Tibial artery (tissue), 4 donors: Measurements from ENCODE around the gene IQCH.

Experiments used
- DNase-seq, 2 donors: peaks; one replicate each; pipeline ENCODE4 v3.0.0-alpha.2; 2019
- H3K27ac ChIP-seq, 2 donors: fragments of 200-600 bp; sonication (generic) in 1 of 2; 1 replicate in 1 of 2; 2 replicates in 1 of 2; pipeline ENCODE4 v1.5.1; 2018 to 2019; ENCODE audit warnings: mild to moderate bottlenecking in 1 of 2
- H3K27me3 ChIP-seq, 2 donors: fragments of 200-600 bp; sonication (generic) in 1 of 2; one replicate each; pipeline versions ENCODE4 v1.5.1 to v1.6.0; 2016 to 2019
- H3K36me3 ChIP-seq, 3 donors: fragments of 200-600 bp; sonication (generic) in 2 of 3; one replicate each; pipeline ENCODE4 v1.5.1; 2016 to 2019; ENCODE audit warnings: mild to moderate bottlenecking in 2 of 3
- H3K4me1 ChIP-seq, 4 donors: fragments of 200-600 bp; sonication (generic) in 2 of 4; 1 replicate in 3 of 4; 2 replicates in 1 of 4; pipeline ENCODE4 v1.5.1; 2016 to 2019
- H3K4me3 ChIP-seq, 2 donors: fragments of 200-600 bp; sonication (generic) in 1 of 2; 1 replicate in 1 of 2; 2 replicates in 1 of 2; pipeline ENCODE4 v1.5.1; 2018 to 2019; ENCODE audit warnings: mild to moderate bottlenecking in 2 of 2
- H3K9me3 ChIP-seq, 3 donors: fragments of 200-600 bp; sonication (generic) in 1 of 3; one replicate each; pipeline ENCODE4 v1.5.1; 2016 to 2019
- CTCF ChIP-seq, 2 experiments: fragments of 200-600 bp in 1 of 2; fragments of 450-650 bp in 1 of 2; IDR thresholded peaks; one replicate each; pipeline ENCODE4 v1.5.1; 2017 to 2019; ENCODE audit warnings: antibody characterized with exemption in 2 of 2, mild to moderate bottlenecking in 1 of 2, moderate library complexity in 1 of 2
- intact Hi-C: fragments of 100-400 bp; cut with DNase I; formaldehyde crosslinking; loops from one replicate; pipeline ENCODE4 v1.15.0; 2023; ENCODE audit warnings: low total_unique reads

The IQCH gene

GRCh38 chr15:67329984-67330733 lies 75.6 kb downstream of the IQCH start:
- H3K36me3 ChIP-seq: no peaks in the 10 kb centered on the region
- intact Hi-C loops: no loop called here
- no peak for TF ChIP-seq CTCF (IDR thresholded peaks at IDR 0.05)
- H3K27me3 ChIP-seq: no peaks in the 10 kb centered on the region
- H3K9me3 ChIP-seq: peaks cover 0 to 11% (median 5%) of the 10 kb centered on the region in 3 donors
- DNase-seq: no peak
- no peaks in the 10 kb centered on the region for H3K4me1 ChIP-seq
- no peak overlapping the region for H3K27ac ChIP-seq
- H3K4me3 ChIP-seq: no peak overlapping the region

GRCh38 chr15:67331676-67332075 lies 77.1 kb downstream of the IQCH start:
- no peak for DNase-seq
- no peaks in the 10 kb centered on the region for H3K27me3 ChIP-seq
- H3K27ac ChIP-seq: no peak overlapping the region
- no peak overlapping the region for H3K4me3 ChIP-seq
- H3K9me3 ChIP-seq: peaks cover 0 to 11% (median 5%) of the 10 kb centered on the region in 3 donors
- H3K36me3 ChIP-seq: no peaks in the 10 kb centered on the region
- intact Hi-C loops: no loop called here
- no peaks in the 10 kb centered on the region for H3K4me1 ChIP-seq
- no peak for TF ChIP-seq CTCF (IDR thresholded peaks at IDR 0.05)

- peaks cover 0 to 4% of the 10 kb centered on the region in 2 donors for H3K27me3 ChIP-seq
- H3K4me3 ChIP-seq: no peak overlapping the region
- H3K36me3 ChIP-seq: no peaks in the 10 kb centered on the region
- intact Hi-C loops: no loop called here
- no peak for TF ChIP-seq CTCF (IDR thresholded peaks at IDR 0.05)
- no peaks in the 10 kb centered on the region for H3K4me1 ChIP-seq
- DNase-seq: no peak
- no peaks in the 10 kb centered on the region for H3K9me3 ChIP-seq
- no peak overlapping the region for H3K27ac ChIP-seq
Observed at GRCh38 chr15:67335026-67335425, 80.4 kb downstream of the IQCH start.

GRCh38 chr15:67335534-67336222 lies 81.1 kb downstream of the IQCH start:
- H3K4me1 ChIP-seq: no peaks in the 10 kb centered on the region
- H3K9me3 ChIP-seq: no peaks in the 10 kb centered on the region
- H3K27ac ChIP-seq: no peak overlapping the region
- intact Hi-C loops: no loop called here
- H3K36me3 ChIP-seq: no peaks in the 10 kb centered on the region
- no peak for TF ChIP-seq CTCF (IDR thresholded peaks at IDR 0.05)
- DNase-seq: no peak
- H3K4me3 ChIP-seq: no peak overlapping the region
- peaks cover 0 to 4% of the 10 kb centered on the region in 2 donors for H3K27me3 ChIP-seq

- no peak overlapping the region for H3K27ac ChIP-seq
- no peak overlapping the region for H3K4me3 ChIP-seq
- no peaks in the 10 kb centered on the region for H3K4me1 ChIP-seq
- H3K36me3 ChIP-seq: no peaks in the 10 kb centered on the region
- intact Hi-C loops: no loop called here
- no peak for TF ChIP-seq CTCF (IDR thresholded peaks at IDR 0.05)
- no peak for DNase-seq
- H3K27me3 ChIP-seq: peaks cover 0 to 4% of the 10 kb centered on the region in 2 donors
- peaks cover 0 to 7% (median 0%) of the 10 kb centered on the region in 3 donors for H3K9me3 ChIP-seq
Observed at GRCh38 chr15:67340630-67341029, 86.0 kb downstream of the IQCH start.
